IPS DF 19.7 (cell line): ENCODE measurements around the gene RAD51D.
"Not testable (repeated sequence)": the region's sequence is repeated elsewhere in the genome, so short reads cannot be mapped to it uniquely, and the experiment has no call there.

Experiments
- DNase-seq: peaks from one replicate; pipeline ENCODE4 v3.0.0-alpha.2; 2013; ENCODE audit warnings: low read depth, low spot score

Gene RAD51D

GRCh38 chr17:35090707-35091106 is 29.0 kb downstream of the RAD51D start:
- not testable (repeated sequence) for DNase-seq

GRCh38 chr17:35089586-35090296 is 29.9 kb downstream of the RAD51D start:
- no peak for DNase-seq

GRCh38 chr17:35088881-35089585 is 30.6 kb downstream of the RAD51D start:
- DNase-seq: no peak

- no peak for DNase-seq
These were observed 31.2 kb downstream of the RAD51D start for GRCh38 chr17:35088356-35088880.

- DNase-seq: no peak
These were observed 31.8 kb downstream of the RAD51D start for GRCh38 chr17:35087731-35088355.

GRCh38 chr17:35086931-35087573 is 32.6 kb downstream of the RAD51D start:
- no peak for DNase-seq

- DNase-seq: no peak
These were observed 33.5 kb downstream of the RAD51D start for GRCh38 chr17:35086164-35086563.

GRCh38 chr17:35084987-35085386 is 34.7 kb downstream of the RAD51D start:
- DNase-seq: no peak

- DNase-seq: no peak
These were observed 36.6 kb downstream of the RAD51D start for GRCh38 chr17:35083071-35083470.

GRCh38 chr17:35082073-35082657 is 37.5 kb downstream of the RAD51D start:
- no peak for DNase-seq

- no peak for DNase-seq
These were observed 38.0 kb downstream of the RAD51D start for GRCh38 chr17:35081638-35082037.

- DNase-seq: no peak
These were observed 39.1 kb downstream of the RAD51D start for GRCh38 chr17:35080536-35080935.

GRCh38 chr17:35079547-35080423 is 39.9 kb downstream of the RAD51D start:
- no peak for DNase-seq

- DNase-seq: no peak
These were observed 42.8 kb downstream of the RAD51D start for GRCh38 chr17:35076874-35077273.

GRCh38 chr17:35074711-35075707 is 44.7 kb downstream of the RAD51D start:
- no peak for DNase-seq

GRCh38 chr17:35073991-35074627 is 45.6 kb downstream of the RAD51D start:
- DNase-seq: no peak

- no peak for DNase-seq
These were observed 46.4 kb downstream of the RAD51D start for GRCh38 chr17:35073183-35073790.

- DNase-seq: no peak
These were observed 50.3 kb downstream of the RAD51D start for GRCh38 chr17:35069311-35069710.
